Measurements from ENCODE around the gene ABR. TPM values are rescaled to one million over a fixed set of nuclear protein-coding genes. Genes with fewer than 3 reads are reported as not detected.

ABR gene
- total and polyA plus RNA-seq, 2 of the 8 experiments (the other 6 are each of a cell fraction or from before 2014, with no cell fraction given) = 44.8 to 47.2 TPM

DNA sequence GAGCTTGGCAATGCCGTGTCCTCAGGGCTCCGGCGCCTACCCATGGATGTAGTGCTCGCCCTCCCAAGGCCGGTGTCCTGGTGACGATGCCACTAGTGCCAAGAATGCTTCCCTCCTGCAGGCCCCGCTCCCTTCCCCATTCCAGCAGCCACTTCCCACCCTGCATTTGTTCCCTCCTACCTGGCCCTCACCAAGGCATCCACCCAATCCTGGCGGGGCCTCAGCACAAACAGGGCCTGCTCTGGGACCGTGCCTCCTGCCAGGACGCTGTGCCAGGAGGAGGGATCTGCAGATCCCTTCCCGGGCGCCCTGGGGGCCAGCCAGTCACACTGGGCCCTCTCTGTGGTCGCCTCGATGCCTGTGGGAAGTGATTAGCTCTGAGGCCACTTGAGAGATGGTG lies 25.1 kb downstream of the ABR start:
- 0 out of 2 replicates have a peak overlapping the region, but pooled peaks have one; percentile 27 for H2BK12ac ChIP-seq (ENCODE audit: low read depth, low read length)
- H3K9ac ChIP-seq (replicated peaks in 1 of 4; ENCODE audit: extremely low read depth in 1 of 4, low read depth in 3 of 4, low read length in 3 of 4) = no peak overlapping the region
- H3K36me3 ChIP-seq (ENCODE audit: control insufficient read depth in 2 of 4, insufficient read depth in 4 of 4, low read length in 3 of 4) = peaks cover 0 to 4% (median 0%) of the 10 kb centered on the region in 4 experiments; a peak in 1 of 8 replicates
- no peak overlapping the region for H2BK5ac ChIP-seq (ENCODE audit: low read depth, low read length)
- H4K91ac ChIP-seq (replicated peaks; ENCODE audit: insufficient read length, low read length) = peak overlapping the region; percentile 37
- H2BK20ac ChIP-seq (ENCODE audit: low read length) = no peak overlapping the region
- no peak overlapping the region for H2BK120ac ChIP-seq (replicated peaks; ENCODE audit: low read depth, low read length)
- no peak overlapping the region for H3K56ac ChIP-seq (replicated peaks; ENCODE audit: insufficient read length, low read depth, low read length)
- no peak overlapping the region for H4K5ac ChIP-seq (ENCODE audit: insufficient read length, low read depth, low read length)
- 0 out of 2 replicates have a peak overlapping the region, but pooled peaks have one; percentile 61 for H2BK15ac ChIP-seq (ENCODE audit: low read length)
- no peak for TF ChIP-seq MAFK (IDR thresholded peaks at IDR 0.05; ENCODE audit: low read depth, low read length)
- no peak for TF ChIP-seq TAF7 (optimal IDR thresholded peaks at IDR 0.05; ENCODE audit: borderline replicate concordance, low read depth, low read length)
- no peak for TF ChIP-seq RFX5 (IDR thresholded peaks at IDR 0.05; ENCODE audit: borderline replicate concordance, low read depth, low read length)
- TF ChIP-seq NRF1 (IDR thresholded peaks at IDR 0.05; ENCODE audit: low read depth, low read length) = no peak
- TF ChIP-seq, protein P1, sequence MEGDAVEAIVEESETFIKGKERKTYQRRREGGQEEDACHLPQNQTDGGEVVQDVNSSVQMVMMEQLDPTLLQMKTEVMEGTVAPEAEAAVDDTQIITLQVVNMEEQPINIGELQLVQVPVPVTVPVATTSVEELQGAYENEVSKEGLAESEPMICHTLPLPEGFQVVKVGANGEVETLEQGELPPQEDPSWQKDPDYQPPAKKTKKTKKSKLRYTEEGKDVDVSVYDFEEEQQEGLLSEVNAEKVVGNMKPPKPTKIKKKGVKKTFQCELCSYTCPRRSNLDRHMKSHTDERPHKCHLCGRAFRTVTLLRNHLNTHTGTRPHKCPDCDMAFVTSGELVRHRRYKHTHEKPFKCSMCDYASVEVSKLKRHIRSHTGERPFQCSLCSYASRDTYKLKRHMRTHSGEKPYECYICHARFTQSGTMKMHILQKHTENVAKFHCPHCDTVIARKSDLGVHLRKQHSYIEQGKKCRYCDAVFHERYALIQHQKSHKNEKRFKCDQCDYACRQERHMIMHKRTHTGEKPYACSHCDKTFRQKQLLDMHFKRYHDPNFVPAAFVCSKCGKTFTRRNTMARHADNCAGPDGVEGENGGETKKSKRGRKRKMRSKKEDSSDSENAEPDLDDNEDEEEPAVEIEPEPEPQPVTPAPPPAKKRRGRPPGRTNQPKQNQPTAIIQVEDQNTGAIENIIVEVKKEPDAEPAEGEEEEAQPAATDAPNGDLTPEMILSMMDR (IDR thresholded peaks at IDR 0.05; ENCODE audit: control extremely low read depth in 1 of 3, insufficient read depth in 1 of 3, low read depth in 1 of 3, low read length in 3 of 3) = no peak
- TF ChIP-seq GTF2F1 (IDR thresholded peaks at IDR 0.05; ENCODE audit: borderline replicate concordance, low read depth, low read length) = no peak
- TF ChIP-seq POU5F1 (IDR thresholded peaks at IDR 0.05; ENCODE audit: low read depth, low read length) = no peak
- H3K27ac ChIP-seq (ENCODE audit: low read depth, low read length) = no peak overlapping the region
- H3K4me3 ChIP-seq (ENCODE audit: extremely low read depth in 1 of 4, insufficient read depth in 2 of 4, low read depth in 3 of 4, low read length in 4 of 4) = no peak overlapping the region
- H3K79me1 ChIP-seq (ENCODE audit: low read depth, low read length) = peaks cover 7% of the 10 kb centered on the region
- H2AK5ac ChIP-seq (ENCODE audit: low read depth, low read length) = peak overlapping the region; percentile 77; the same call in 1 of the 2 replicates
- no peaks in the 10 kb centered on the region for H3K79me2 ChIP-seq (ENCODE audit: control insufficient read depth in 1 of 2, insufficient read depth in 2 of 2, low read length in 2 of 2)
- H3K23ac ChIP-seq (ENCODE audit: insufficient read length) = no peak overlapping the region
- H3K23me2 ChIP-seq (ENCODE audit: low read depth, low read length) = no peaks in the 10 kb centered on the region
- H4K20me1 ChIP-seq (replicated peaks in 1 of 2; ENCODE audit: control insufficient read depth in 1 of 2, insufficient read depth in 2 of 2, low read length in 2 of 2) = peaks cover 0 to 4% of the 10 kb centered on the region in 2 experiments
- no peaks in the 10 kb centered on the region for H3K27me3 ChIP-seq (replicated peaks in 1 of 4; ENCODE audit: control insufficient read depth in 3 of 4, extremely low read depth in 1 of 4, insufficient read depth in 3 of 4, low read length in 3 of 4)
- POLR2A ChIA-PET (ENCODE audit: partially characterized antibody) = interaction anchor here (0.6 to 1.4 kb wide), 2 partner anchors 11 to 247 kb away, joined by 3 to 4 read pairs; no protein-coding TSS in a partner anchor
- CTCF ChIA-PET (ENCODE audit: partially characterized antibody) = interaction anchor here (1.1 kb wide), 1 partner anchor 14 kb away, joined by 3 read pairs; no protein-coding TSS in a partner anchor
- H4K8ac ChIP-seq (ENCODE audit: extremely low read depth, insufficient read depth, low read length) = peak overlapping the region; percentile 35; the same call in 1 of the 2 replicates
- H3K9me3 ChIP-seq (ENCODE audit: insufficient read depth in 2 of 2, low read depth in 1 of 2, low read length in 1 of 2) = peaks cover under 1 to 4% of the 10 kb centered on the region in 2 experiments; a peak in 2 of 4 replicates
- no peak overlapping the region for H3K14ac ChIP-seq (ENCODE audit: insufficient read length)
- H3K18ac ChIP-seq (ENCODE audit: extremely low read depth, low read length) = no peak overlapping the region
- H3K4me1 ChIP-seq (replicated peaks in 1 of 4; ENCODE audit: control insufficient read depth in 3 of 4, insufficient read depth in 4 of 4, low read length in 3 of 4) = peaks cover 0 to 5% (median 0%) of the 10 kb centered on the region in 4 experiments; a peak in 2 of 7 replicates
- 94% methylated on average over 14 of the region's 14 CpGs; no CpG with 5 or more reads in 1 of the 2 experiments for WGBS, 2 experiments (ENCODE audit: extremely low coverage in 1 of 2, insufficient coverage in 1 of 2, insufficient read length in 1 of 2, insufficient replicate concordance in 2 of 2, low coverage in 1 of 2, low lambda C conversion rate in 2 of 2, missing lambda C conversion rate in 1 of 2)
- no peak for FAIRE-seq
- no peak for DNase-seq (ENCODE audit: low read depth in 1 of 2, low spot score in 2 of 2)
- no peak overlapping the region for H2AFZ ChIP-seq (ENCODE audit: low read length)
- H3K4ac ChIP-seq (replicated peaks; ENCODE audit: insufficient read length, low read depth, low read length) = no peak overlapping the region
- no peak overlapping the region for H3K4me2 ChIP-seq (ENCODE audit: insufficient read depth in 1 of 2, low read depth in 2 of 2, low read length in 2 of 2)
